Measurements from ENCODE around the gene CCDC27. TPM values are rescaled to one million over a fixed set of nuclear protein-coding genes. Genes with fewer than 3 reads are reported as not detected.

The CCDC27 gene
- total and polyA plus RNA-seq, 2 of the 8 experiments (the other 6 are each of a cell fraction or from before 2014, with no cell fraction given): 0.15 TPM; not detected in 1

DNA sequence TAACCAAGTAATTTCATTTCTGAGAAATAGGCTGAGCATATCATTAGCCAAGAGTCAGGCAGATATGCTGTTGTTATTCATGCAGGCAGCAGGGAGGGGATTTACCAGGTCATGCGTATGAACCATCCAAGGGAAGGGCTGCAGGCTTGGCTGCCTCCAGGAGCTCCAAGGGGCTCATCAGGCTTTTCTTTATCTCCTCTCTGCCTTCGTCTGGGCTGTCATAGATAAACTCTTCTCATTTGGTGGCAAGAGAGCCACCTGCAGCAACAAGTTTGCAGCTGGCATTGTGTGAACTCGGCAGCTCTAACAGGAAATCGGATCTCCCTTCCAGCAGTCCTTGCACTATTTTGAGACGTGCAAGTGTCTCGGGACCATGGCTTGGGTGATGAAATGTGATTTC is 7.5 kb downstream of the CCDC27 start:
- Histone ChIP-seq H3K27ac (ENCODE audit: low read depth, low read length) (no peak overlapping the region), H2BK12ac (ENCODE audit: low read depth, low read length) (no peak overlapping the region), H3K56ac (replicated peaks; ENCODE audit: insufficient read length, low read depth, low read length) (no peak overlapping the region), H2BK15ac (ENCODE audit: low read length) (no peak overlapping the region), H3K79me1 (ENCODE audit: low read depth, low read length) (no peaks in the 10 kb centered on the region), H3K23ac (ENCODE audit: insufficient read length) (no peak overlapping the region), H2BK5ac (ENCODE audit: low read depth, low read length) (no peak overlapping the region), H2BK120ac (replicated peaks; ENCODE audit: low read depth, low read length) (no peak overlapping the region), H3K27me3 (replicated peaks in 1 of 4; ENCODE audit: control insufficient read depth in 3 of 4, extremely low read depth in 1 of 4, insufficient read depth in 3 of 4, low read length in 3 of 4) (peaks cover 0 to 2% (median 0%) of the 10 kb centered on the region in 4 experiments; a peak in 1 of 7 replicates), H2BK20ac (ENCODE audit: low read length) (no peak overlapping the region), H3K18ac (ENCODE audit: extremely low read depth, low read length) (no peak overlapping the region), H3K23me2 (ENCODE audit: low read depth, low read length) (no peaks in the 10 kb centered on the region), H2AK5ac (ENCODE audit: low read depth, low read length) (no peak overlapping the region), H3K4me3 (ENCODE audit: extremely low read depth in 1 of 4, insufficient read depth in 2 of 4, low read depth in 3 of 4, low read length in 4 of 4) (no peak overlapping the region), H3K4me1 (replicated peaks in 1 of 4; ENCODE audit: control insufficient read depth in 3 of 4, insufficient read depth in 4 of 4, low read length in 3 of 4) (no peaks in the 10 kb centered on the region), H3K9me3 (ENCODE audit: insufficient read depth in 2 of 2, low read depth in 1 of 2, low read length in 1 of 2) (0 out of 4 replicates have a peak, but pooled peaks cover 0 to 3% of the 10 kb centered on the region in 2 experiments), H4K8ac (ENCODE audit: extremely low read depth, insufficient read depth, low read length) (no peak overlapping the region), H4K91ac (replicated peaks; ENCODE audit: insufficient read length, low read length) (no peak overlapping the region), H3K36me3 (ENCODE audit: control insufficient read depth in 2 of 4, insufficient read depth in 4 of 4, low read length in 3 of 4) (no peaks in the 10 kb centered on the region), H3K79me2 (ENCODE audit: control insufficient read depth in 1 of 2, insufficient read depth in 2 of 2, low read length in 2 of 2) (no peaks in the 10 kb centered on the region), H4K20me1 (replicated peaks in 1 of 2; ENCODE audit: control insufficient read depth in 1 of 2, insufficient read depth in 2 of 2, low read length in 2 of 2) (no peaks in the 10 kb centered on the region), H3K14ac (ENCODE audit: insufficient read length) (no peak overlapping the region), H4K5ac (ENCODE audit: insufficient read length, low read depth, low read length) (no peak overlapping the region), H2AFZ (ENCODE audit: low read length) (no peak overlapping the region), H3K9ac (replicated peaks in 1 of 4; ENCODE audit: extremely low read depth in 1 of 4, low read depth in 3 of 4, low read length in 3 of 4) (no peak overlapping the region), H3K4ac (replicated peaks; ENCODE audit: insufficient read length, low read depth, low read length) (no peak overlapping the region), H3K4me2 (ENCODE audit: insufficient read depth in 1 of 2, low read depth in 2 of 2, low read length in 2 of 2) (no peak overlapping the region)
- CTCF ChIA-PET (ENCODE audit: partially characterized antibody): interaction anchor here (0.8 to 4.2 kb wide), 4 partner anchors 9 to 35 kb away, joined by 3 to 15 read pairs (median 4); no protein-coding TSS in a partner anchor
- DNase-seq (ENCODE audit: low read depth in 1 of 2, low spot score in 2 of 2) (no peak), FAIRE-seq (no peak)
- POLR2A ChIA-PET (ENCODE audit: partially characterized antibody): interaction anchor here (2.9 kb wide), 1 partner anchor 11 kb away, joined by 10 read pairs; no protein-coding TSS in a partner anchor
- WGBS, 2 experiments (ENCODE audit: extremely low coverage in 1 of 2, insufficient coverage in 1 of 2, insufficient read length in 1 of 2, insufficient replicate concordance in 2 of 2, low coverage in 1 of 2, low lambda C conversion rate in 2 of 2, missing lambda C conversion rate in 1 of 2): 86% methylated on average over 6 of the region's 6 CpGs; no CpG with 5 or more reads in 1 of the 2 experiments
- no peak for TF ChIP-seq SUZ12 (IDR thresholded peaks at IDR 0.05; ENCODE audit: low read length)
- TF ChIP-seq EP300 (IDR thresholded peaks at IDR 0.05; ENCODE audit: borderline replicate concordance in 1 of 2, low read depth in 2 of 2, low read length in 2 of 2): no peak
- no peak for TF ChIP-seq ATF2 (IDR thresholded peaks at IDR 0.05; ENCODE audit: low read length)
- TF ChIP-seq CHD2 (IDR thresholded peaks at IDR 0.05; ENCODE audit: low read length): no peak
- no peak for TF ChIP-seq SP1 (IDR thresholded peaks at IDR 0.05; ENCODE audit: low read depth, low read length)
- no peak for TF ChIP-seq SP4 (IDR thresholded peaks at IDR 0.05; ENCODE audit: low read length)
- no peak for TF ChIP-seq TAF7 (optimal IDR thresholded peaks at IDR 0.05; ENCODE audit: borderline replicate concordance, low read depth, low read length)

All from H1 (cell line).